Glomerular visceral epithelial cell (primary cell): ENCODE data around the gene ZBTB9.
"Not testable (repeated sequence)": the region's sequence is repeated elsewhere in the genome, so short reads cannot be mapped to it uniquely, and the experiment has no call there.

Experiments
- DNase-seq: peaks from one replicate; pipeline ENCODE4 v3.0.0-alpha.2; 2016; ENCODE audit errors: extremely low spot score

The ZBTB9 gene

GRCh38 chr6:33467091-33467490, 12.7 kb downstream of the ZBTB9 start:
- DNase-seq = no peak

GRCh38 chr6:33469661-33470060, 15.3 kb downstream of the ZBTB9 start:
- DNase-seq = no peak

GRCh38 chr6:33477864-33478263, 23.5 kb downstream of the ZBTB9 start:
- no peak for DNase-seq

- no peak for DNase-seq
Observed at GRCh38 chr6:33481192-33481591, 26.8 kb downstream of the ZBTB9 start.

- DNase-seq = not testable (repeated sequence)
Observed at GRCh38 chr6:33482620-33483019, 28.2 kb downstream of the ZBTB9 start.

GRCh38 chr6:33483678-33484077, 29.3 kb downstream of the ZBTB9 start:
- DNase-seq = no peak

GRCh38 chr6:33484673-33485262, 30.4 kb downstream of the ZBTB9 start:
- DNase-seq = not testable (repeated sequence)

- not testable (repeated sequence) for DNase-seq
Observed at GRCh38 chr6:33485680-33486079, 31.3 kb downstream of the ZBTB9 start.

GRCh38 chr6:33488339-33488738, 34.0 kb downstream of the ZBTB9 start:
- no peak for DNase-seq

GRCh38 chr6:33490198-33490597, 35.8 kb downstream of the ZBTB9 start:
- no peak for DNase-seq

- DNase-seq = no peak
Observed at GRCh38 chr6:33490621-33491020, 36.2 kb downstream of the ZBTB9 start.

- no peak for DNase-seq
Observed at GRCh38 chr6:33492093-33492492, 37.7 kb downstream of the ZBTB9 start.

- DNase-seq = no peak
Observed at GRCh38 chr6:33497157-33497556, 42.8 kb downstream of the ZBTB9 start.

- DNase-seq = no peak
Observed at GRCh38 chr6:33502486-33502885, 48.1 kb downstream of the ZBTB9 start.

- DNase-seq = no peak
Observed at GRCh38 chr6:33504486-33504885, 50.1 kb downstream of the ZBTB9 start.

GRCh38 chr6:33505548-33506370, 51.4 kb downstream of the ZBTB9 start:
- DNase-seq = no peak
